ENCODE measurements around the gene HES4.

Gene HES4

DNA sequence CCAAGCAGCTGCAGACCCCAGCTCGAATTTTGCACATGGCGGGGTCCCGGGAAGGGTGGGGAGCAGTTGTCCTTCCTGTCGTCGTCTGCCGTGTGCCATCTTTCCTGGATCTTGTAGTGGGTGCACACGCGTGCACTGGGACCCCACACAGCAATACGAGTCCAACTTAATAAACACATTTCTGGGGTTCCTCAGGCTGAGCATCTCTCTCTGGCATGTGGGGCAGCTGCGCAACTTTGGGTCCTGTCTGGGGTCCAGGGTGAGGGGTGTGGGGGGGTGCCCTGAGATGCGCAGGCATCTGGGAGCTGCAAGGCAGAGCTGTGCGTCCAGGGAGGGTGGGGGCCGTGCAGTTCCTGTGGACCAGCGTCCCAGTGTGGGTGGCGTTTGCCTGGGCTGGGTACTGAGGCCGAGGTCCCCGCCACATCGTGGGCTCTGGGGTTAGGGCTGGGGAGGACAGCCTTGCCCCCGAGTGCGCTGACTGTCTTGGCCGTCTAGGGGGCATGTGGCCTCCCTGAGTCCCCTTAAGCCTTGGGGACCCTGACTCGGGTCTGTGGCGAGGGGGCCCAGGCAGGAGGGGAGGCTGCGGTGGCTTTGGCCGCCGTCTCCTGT is 34.3 kb downstream of the HES4 start:
- no peak for DNase-seq (ENCODE audit: low read depth in 2 of 2)

GRCh38 chr1:964691-965525 is 35.0 kb downstream of the HES4 start:
- DNase-seq (ENCODE audit: low read depth in 2 of 2), result no peak

DNA sequence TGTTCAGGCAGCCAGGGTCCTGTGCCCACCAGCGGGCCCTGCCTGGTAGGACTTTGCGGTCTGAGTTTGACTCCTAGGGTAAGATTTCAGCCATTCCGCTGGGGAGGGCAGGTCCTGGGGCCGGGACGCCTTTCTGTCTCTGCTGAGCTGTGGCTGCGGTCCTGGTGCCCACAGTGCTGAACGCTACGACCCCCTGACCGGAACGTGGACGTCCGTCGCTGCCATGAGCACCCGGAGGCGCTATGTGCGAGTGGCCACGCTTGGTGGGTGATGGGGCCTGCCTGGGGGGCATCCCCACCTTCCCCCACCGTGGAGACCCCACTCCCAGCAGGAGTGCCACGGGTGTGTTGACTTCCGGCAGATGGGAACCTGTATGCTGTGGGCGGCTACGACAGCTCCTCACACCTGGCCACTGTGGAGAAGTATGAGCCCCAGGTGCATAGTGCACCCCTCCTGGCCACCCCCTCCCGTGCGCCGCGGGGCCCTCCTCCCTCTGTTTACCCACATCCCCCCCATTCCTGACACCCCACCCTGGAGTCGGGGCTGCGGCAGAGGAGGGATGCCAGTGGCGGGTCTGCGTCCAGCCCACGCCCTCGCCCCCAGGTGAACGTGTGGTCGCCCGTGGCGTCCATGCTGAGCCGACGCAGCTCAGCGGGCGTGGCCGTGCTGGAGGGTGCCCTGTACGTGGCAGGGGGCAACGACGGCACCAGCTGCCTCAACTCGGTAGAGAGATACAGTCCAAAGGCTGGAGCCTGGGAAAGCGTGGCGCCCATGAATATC is 36.0 kb downstream of the HES4 start:
- DNase-seq (ENCODE audit: low read depth in 2 of 2), result no peak

GRCh38 chr1:963301-963651 is 36.6 kb downstream of the HES4 start:
- DNase-seq (ENCODE audit: low read depth in 2 of 2), result no peak

- no peak for DNase-seq (ENCODE audit: low read depth in 2 of 2)
Observed at GRCh38 chr1:962381-963300, 37.3 kb downstream of the HES4 start.

- no peak for DNase-seq (ENCODE audit: low read depth in 2 of 2)
Observed at GRCh38 chr1:961132-961669, 38.7 kb downstream of the HES4 start.

GRCh38 chr1:960363-961131 is 39.4 kb downstream of the HES4 start, which contains the start of gene KLHL17:
TSS of gene KLHL17 (plus strand) at chr1:960584. CDS start at chr1:960694, 110 bp downstream.
- peak; percentile 75 to 76 for DNase-seq (ENCODE audit: low read depth in 2 of 2)

- DNase-seq (ENCODE audit: low read depth in 2 of 2), result no peak
Observed at GRCh38 chr1:959731-960362, 40.0 kb downstream of the HES4 start.

DNA sequence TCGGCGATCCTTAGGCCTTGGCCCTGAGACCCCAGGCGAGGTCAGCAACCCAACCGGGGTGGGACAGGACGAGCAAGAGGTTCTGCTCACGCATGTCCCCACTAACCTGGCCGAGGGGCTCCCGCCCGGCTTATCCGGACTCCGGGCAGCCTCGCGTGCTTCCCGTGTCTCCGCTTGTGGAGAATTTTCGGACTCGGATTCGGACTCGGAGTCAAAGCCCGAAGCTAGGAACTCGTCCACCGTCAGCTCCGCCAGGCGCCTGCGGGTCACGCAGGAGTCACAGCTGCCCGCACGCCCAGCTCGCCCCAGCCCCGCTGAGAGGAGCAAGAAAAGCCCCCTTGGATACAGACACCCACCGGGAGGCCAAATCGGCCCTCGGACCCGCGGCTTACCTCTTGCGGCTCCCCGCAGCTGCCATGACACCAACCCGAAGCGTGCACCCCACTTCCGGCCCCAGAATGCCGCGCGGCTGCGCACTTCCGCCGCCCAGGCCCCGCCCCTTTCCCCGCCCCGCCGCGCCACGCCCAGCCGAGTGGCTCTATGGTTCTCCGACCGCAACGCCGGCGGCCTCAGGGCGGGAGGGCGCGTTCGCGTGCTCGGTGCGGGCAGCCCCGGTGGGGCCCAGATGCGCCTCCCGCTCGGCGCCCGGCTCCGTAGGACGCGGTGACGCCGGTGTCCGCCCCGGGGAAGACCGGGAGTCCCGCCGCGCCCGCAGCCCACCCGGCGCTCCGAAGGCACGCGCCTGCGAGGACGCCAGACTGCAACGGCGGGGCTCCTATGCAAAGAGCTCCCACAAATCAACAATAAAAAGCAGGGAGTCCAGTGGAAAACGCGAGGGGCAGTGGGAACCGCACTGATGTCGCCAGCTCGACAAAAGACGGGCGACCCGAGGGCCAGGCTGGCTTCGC is 40.8 kb downstream of the HES4 start, which contains the start of gene NOC2L:
TSS of gene NOC2L (minus strand) at position 434 of the 908 bp plus-strand sequence. CDS start at position 418, 16 bp downstream.
- peak; percentile 93 to 94 for DNase-seq (ENCODE audit: low read depth in 2 of 2)

DNA sequence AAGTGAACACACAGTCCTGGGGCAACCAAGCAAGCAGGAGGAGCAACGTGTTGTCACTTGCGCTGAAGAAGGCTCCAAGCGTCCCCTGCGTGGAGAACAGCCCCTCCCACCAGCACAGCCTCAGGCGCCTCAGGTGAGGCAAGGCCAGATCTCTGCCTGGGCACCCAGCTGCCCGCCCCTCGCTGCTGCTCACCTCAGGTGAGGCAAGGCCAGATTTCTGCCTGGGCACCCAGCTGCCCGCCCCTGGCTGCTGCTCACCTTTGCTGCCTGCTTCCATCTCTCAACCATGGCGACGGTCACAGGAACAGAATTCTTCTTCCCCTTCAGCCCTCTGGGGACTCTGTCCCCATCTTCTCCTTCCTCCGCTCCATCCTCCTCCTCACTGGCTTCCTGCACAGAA is 43.3 kb downstream of the HES4 start:
- DNase-seq (ENCODE audit: low read depth in 2 of 2), result no peak

DNA sequence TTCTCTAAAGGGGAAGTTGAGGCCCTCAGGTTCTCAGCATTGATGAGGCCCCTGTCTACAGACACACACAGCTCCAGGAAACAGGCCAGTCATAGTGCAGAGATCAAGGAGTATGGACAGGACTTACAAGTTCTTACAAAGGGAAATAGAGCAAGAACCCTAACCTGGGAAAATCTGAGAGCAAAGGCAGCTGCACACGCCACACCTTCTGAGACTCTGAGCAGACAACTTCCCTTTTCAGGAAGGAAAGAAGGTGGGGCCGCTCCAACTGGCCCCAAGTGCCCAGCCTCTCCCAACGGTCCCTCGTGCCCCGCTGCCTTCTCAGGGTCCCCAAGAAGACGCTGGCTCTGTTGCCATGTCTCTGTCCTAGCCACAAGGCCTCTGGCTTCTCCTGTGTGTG is 44.4 kb downstream of the HES4 start:
- DNase-seq (ENCODE audit: low read depth in 2 of 2), result no peak

DNA sequence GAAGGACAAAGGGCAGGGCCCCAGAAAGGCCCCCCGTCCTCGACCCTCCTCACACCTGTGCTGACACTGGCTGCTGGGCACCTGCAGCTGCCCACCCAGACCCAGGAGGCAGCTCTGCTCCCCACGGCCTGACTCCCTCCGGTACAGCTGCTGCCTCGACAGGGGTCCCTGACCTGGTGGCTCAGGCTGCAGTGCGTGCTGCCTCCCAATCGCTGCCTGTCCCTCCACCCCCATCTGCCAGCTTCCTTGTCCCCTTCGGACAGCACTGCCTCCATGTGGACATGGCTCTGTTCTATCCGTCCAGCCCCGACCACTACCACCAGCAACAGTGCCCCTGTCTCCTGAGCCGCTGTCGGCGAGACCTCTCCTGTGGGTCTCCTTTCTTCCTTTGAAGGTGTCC is 45.0 kb downstream of the HES4 start:
- no peak for DNase-seq (ENCODE audit: low read depth in 2 of 2)

DNA sequence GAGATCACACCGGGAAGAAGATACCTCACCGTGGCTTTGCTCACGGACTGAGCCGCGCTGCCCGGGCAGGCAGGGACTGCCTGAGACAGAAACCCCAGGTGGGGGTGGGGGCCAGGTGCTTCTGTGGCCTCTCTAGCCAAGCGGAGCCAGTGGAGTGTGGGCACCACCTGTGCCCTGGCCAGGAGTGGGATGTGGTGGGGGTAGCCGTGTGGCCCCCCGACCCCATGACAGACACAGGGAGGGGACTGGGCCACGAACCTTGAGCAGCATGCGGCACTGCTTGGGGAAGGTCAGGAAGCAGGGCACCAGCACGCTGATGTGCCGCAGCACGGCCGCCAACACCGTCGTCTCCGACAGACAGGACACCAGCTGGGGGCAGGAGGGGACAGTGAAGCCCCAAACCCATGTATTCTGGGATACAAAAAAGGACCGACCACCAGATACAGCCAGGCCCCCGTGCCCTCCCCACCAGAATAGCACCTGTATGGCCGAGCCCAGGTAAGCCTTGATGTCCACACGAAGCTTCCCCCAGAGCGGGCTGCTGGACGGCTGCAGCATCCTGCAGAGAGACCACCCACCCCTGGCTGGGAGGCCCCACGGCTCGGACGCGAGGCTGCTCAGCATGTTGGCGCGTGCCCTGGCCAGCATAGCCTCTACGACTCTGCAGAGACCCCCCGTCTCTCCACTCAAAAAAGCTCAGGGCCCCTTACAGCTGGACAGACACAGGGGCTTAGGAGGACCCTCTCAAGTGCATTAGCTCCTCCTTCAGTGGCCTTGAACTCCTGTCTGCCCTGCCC is 46.2 kb downstream of the HES4 start:
- DNase-seq (ENCODE audit: low read depth in 2 of 2), result no peak

- DNase-seq (ENCODE audit: low read depth in 2 of 2), result no peak
Observed at GRCh38 chr1:952603-953002, 47.3 kb downstream of the HES4 start.

DNA sequence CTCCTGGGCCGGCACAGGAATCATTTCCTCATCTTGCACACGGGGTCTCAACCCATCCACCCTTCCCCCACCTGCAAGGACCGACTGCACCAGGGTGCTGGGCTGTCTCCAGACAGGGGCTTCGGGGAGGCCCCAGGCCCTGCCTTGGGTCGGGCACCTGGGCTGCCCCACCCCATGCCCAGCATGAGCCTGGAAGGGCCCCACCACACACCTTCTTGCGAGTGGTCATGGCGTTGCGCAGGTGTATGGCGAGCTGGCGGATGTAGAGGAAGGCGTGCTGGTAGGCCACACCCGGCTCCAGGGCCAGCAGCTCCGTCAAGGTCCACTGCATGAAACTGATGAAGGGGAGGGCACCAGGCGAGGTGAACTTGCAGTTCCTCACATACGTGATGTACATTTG is 47.7 kb downstream of the HES4 start:
- DNase-seq (ENCODE audit: low read depth in 2 of 2), result no peak

GRCh38 chr1:951364-951763 is 48.5 kb downstream of the HES4 start:
- no peak for DNase-seq (ENCODE audit: low read depth in 2 of 2)

- no peak for DNase-seq (ENCODE audit: low read depth in 2 of 2)
Observed at GRCh38 chr1:950881-951280, 49.0 kb downstream of the HES4 start.

GRCh38 chr1:950268-950667 is 49.6 kb downstream of the HES4 start:
- no peak for DNase-seq (ENCODE audit: low read depth in 2 of 2)
